Astrocyte (in vitro differentiated cells and primary cell): Measurements from ENCODE around the gene UBASH3A.

Experiments
- CTCF ChIP-seq: IDR thresholded peaks from 2 replicates; pipeline ENCODE4 v1.5.1; 2011; ENCODE audit warnings: low read depth, mild to moderate bottlenecking, inconsistent platforms, low read length, moderate library complexity; ENCODE audit not compliant: insufficient read depth
- EZH2 ChIP-seq: IDR thresholded peaks from 2 replicates; pipeline ENCODE4 v1.6.1; 2012; ENCODE audit warnings: mild to moderate bottlenecking, low read length, inconsistent platforms; ENCODE audit not compliant: insufficient read depth

GRCh38 chr21:42472521-42472920 is 68.8 kb downstream of the UBASH3A start:
- TF ChIP-seq EZH2 (no peak), CTCF (no peak)
